ENCODE measurements around the gene TNFRSF11A. TPM values are rescaled to one million over a fixed set of nuclear protein-coding genes. Genes with fewer than 3 reads are reported as not detected.

Gene TNFRSF11A
- total RNA-seq, 2 experiments from 2014 or later, result 1.7 TPM

GRCh38 chr18:62312851-62313250, 12.3 kb upstream of the TNFRSF11A start:
- TF ChIP-seq CTCF (IDR thresholded peaks at IDR 0.05), result no peak
- ATAC-seq (ENCODE audit: poor library complexity) (no peak), DNase-seq (no peak)
- no peak overlapping the region for H3K27ac Mint-ChIP-seq
- peaks cover 25% of the 10 kb centered on the region for H3K36me3 Mint-ChIP-seq (ENCODE audit: low read depth)
- H3K4me3 Mint-ChIP-seq, result no peak overlapping the region
- peaks cover 7% of the 10 kb centered on the region for H3K36me3 ChIP-seq (ENCODE audit: insufficient read depth, low read length)
- H3K9me3 Mint-ChIP-seq, result no peaks in the 10 kb centered on the region
- CTCF ChIA-PET, result no interaction called here
- no peaks in the 10 kb centered on the region for H3K4me1 ChIP-seq (ENCODE audit: insufficient read depth, low read length)
- peaks cover 0 to 4% of the 10 kb centered on the region in 2 experiments for H3K27me3 ChIP-seq (ENCODE audit: control insufficient read depth in 1 of 2, insufficient read depth in 2 of 2, low read length in 2 of 2)
- peaks cover 9% of the 10 kb centered on the region for H3K27me3 Mint-ChIP-seq
- no peaks in the 10 kb centered on the region for H3K9me3 ChIP-seq (ENCODE audit: control insufficient read depth in 1 of 2, insufficient read depth in 1 of 2, low read length in 2 of 2)
- no peak overlapping the region for H3K4me3 ChIP-seq (ENCODE audit: low read length)
- H3K27ac ChIP-seq (ENCODE audit: low read depth in 1 of 2, low read length in 2 of 2), result no peak overlapping the region
- intact Hi-C loops (cut with DNase I, micrococcal nuclease), result no loop called here
- H3K4me1 Mint-ChIP-seq (ENCODE audit: low read depth), result no peaks in the 10 kb centered on the region
- POLR2A ChIA-PET, result no interaction called here

GRCh38 chr18:62318228-62319180, 6.6 kb upstream of the TNFRSF11A start:
- Histone ChIP-seq H3K27me3 (ENCODE audit: control insufficient read depth in 1 of 2, insufficient read depth in 2 of 2, low read length in 2 of 2) (peaks cover 0 to 4% of the 10 kb centered on the region in 2 experiments), H3K4me1 (ENCODE audit: insufficient read depth, low read length) (no peaks in the 10 kb centered on the region), H3K9me3 (ENCODE audit: control insufficient read depth in 1 of 2, insufficient read depth in 1 of 2, low read length in 2 of 2) (no peaks in the 10 kb centered on the region), H3K36me3 (ENCODE audit: insufficient read depth, low read length) (no peaks in the 10 kb centered on the region), H3K27ac (ENCODE audit: low read depth in 1 of 2, low read length in 2 of 2) (no peak overlapping the region), H3K4me3 (ENCODE audit: low read length) (no peak overlapping the region)
- ChIA-PET CTCF (no interaction called here), POLR2A (no interaction called here)
- Mint-ChIP-seq H3K27ac (no peak overlapping the region), H3K9me3 (no peaks in the 10 kb centered on the region), H3K4me3 (no peak overlapping the region), H3K36me3 (ENCODE audit: low read depth) (no peaks in the 10 kb centered on the region), H3K27me3 (peaks cover 40% of the 10 kb centered on the region), H3K4me1 (ENCODE audit: low read depth) (no peaks in the 10 kb centered on the region)
- DNase-seq (no peak), ATAC-seq (ENCODE audit: poor library complexity) (no peak)
- intact Hi-C loops (cut with DNase I, micrococcal nuclease), result no loop called here
- TF ChIP-seq CTCF (IDR thresholded peaks at IDR 0.05), result no peak

- DNase-seq, result no peak
- Histone ChIP-seq H3K4me1 (ENCODE audit: insufficient read depth, low read length) (peaks cover 15% of the 10 kb centered on the region), H3K27ac (ENCODE audit: low read depth in 1 of 2, low read length in 2 of 2) (no peak overlapping the region), H3K9me3 (ENCODE audit: control insufficient read depth in 1 of 2, insufficient read depth in 1 of 2, low read length in 2 of 2) (peaks cover 0 to 13% of the 10 kb centered on the region in 2 experiments), H3K4me3 (ENCODE audit: low read length) (no peak overlapping the region), H3K27me3 (ENCODE audit: control insufficient read depth in 1 of 2, insufficient read depth in 2 of 2, low read length in 2 of 2) (peaks cover 12 to 19% of the 10 kb centered on the region in 2 experiments), H3K36me3 (ENCODE audit: insufficient read depth, low read length) (no peaks in the 10 kb centered on the region)
- intact Hi-C loops (cut with DNase I, micrococcal nuclease), result loop anchor here in 1 of 2 experiments (5.0 kb wide), 1 partner anchor 661 kb away; no protein-coding TSS in a partner anchor
- H3K4me1 Mint-ChIP-seq (ENCODE audit: low read depth), result peaks cover 16% of the 10 kb centered on the region
- H3K4me3 Mint-ChIP-seq, result no peak overlapping the region
- no peaks in the 10 kb centered on the region for H3K9me3 Mint-ChIP-seq
- H3K36me3 Mint-ChIP-seq (ENCODE audit: low read depth), result no peaks in the 10 kb centered on the region
- no peak overlapping the region for H3K27ac Mint-ChIP-seq
- no peak for TF ChIP-seq CTCF (IDR thresholded peaks at IDR 0.05)
- ATAC-seq (ENCODE audit: poor library complexity), result no peak
- ChIA-PET POLR2A (interaction anchor here (0.6 kb wide), 1 partner anchor 21 kb away, joined by 3 read pairs; no protein-coding TSS in a partner anchor), CTCF (no interaction called here)
- peaks cover 58% of the 10 kb centered on the region for H3K27me3 Mint-ChIP-seq
These were observed 3.9 kb upstream of the TNFRSF11A start for GRCh38 chr18:62321201-62321600.

All from CD4-positive, alpha-beta T cell (primary cell).